OCI-LY1 (cell line): ENCODE data around the gene PMM1.
"Not testable (repeated sequence)": the region's sequence is repeated elsewhere in the genome, so short reads cannot be mapped to it uniquely, and the experiment has no call there.

Experiments
- H2AFZ ChIP-seq: fragments of 200-600 bp; sonication (generic), shearing (Covaris generic); 2 replicates; pipeline ENCODE4 v1.6.0; 2014; ENCODE audit warnings: antibody characterized with exemption, mild to moderate bottlenecking, low read length
- H3F3A ChIP-seq: fragments of 200-600 bp; sonication (generic), shearing (Covaris generic); 2 replicates; pipeline ENCODE4 v1.6.0; 2014; ENCODE audit warnings: mild to moderate bottlenecking, antibody characterized with exemption, low read length, moderate library complexity; ENCODE audit not compliant: insufficient read depth
- H3K27ac ChIP-seq: fragments of 200-600 bp; sonication (generic); 2 replicates; pipeline ENCODE4 v1.5.1; 2014; ENCODE audit warnings: low read length, mixed run types, mild to moderate bottlenecking, low read depth; ENCODE audit not compliant: poor library complexity, severe bottlenecking
- H3K27me3 ChIP-seq: fragments of 200-600 bp; sonication (generic); 2 replicates; pipeline ENCODE4 v1.6.0; 2014; ENCODE audit warnings: antibody characterized with exemption, mild to moderate bottlenecking, low read length, moderate library complexity; ENCODE audit not compliant: insufficient read depth
- H3K36me3 ChIP-seq: fragments of 200-600 bp; sonication (generic); 2 replicates; pipeline ENCODE4 v1.6.1; 2014; ENCODE audit warnings: mild to moderate bottlenecking, antibody characterized with exemption, low read length, moderate library complexity, mixed read lengths; ENCODE audit not compliant: insufficient read depth
- H3K4me1 ChIP-seq: fragments of 200-600 bp; sonication (generic); 2 replicates; pipeline ENCODE4 v1.5.1; 2014; ENCODE audit warnings: mild to moderate bottlenecking, low read length, moderate library complexity; ENCODE audit not compliant: insufficient read depth, severe bottlenecking
- H3K4me2 ChIP-seq: fragments of 200-600 bp; sonication (generic), shearing (Covaris generic); 2 replicates; pipeline ENCODE4 v1.6.1; 2014; ENCODE audit warnings: low read length
- H3K4me3 ChIP-seq: fragments of 200-600 bp; sonication (generic); 2 replicates; pipeline ENCODE4 v1.5.1; 2014; ENCODE audit warnings: low read length, low read depth, mild to moderate bottlenecking, mixed read lengths; ENCODE audit not compliant: poor library complexity, severe bottlenecking
- H3K79me2 ChIP-seq: fragments of 200-600 bp; shearing (Covaris generic); 2 replicates; pipeline ENCODE4 v1.6.1; 2016; ENCODE audit warnings: mixed run types, low read length, mixed read lengths; ENCODE audit not compliant: insufficient read depth
- H3K9ac ChIP-seq: fragments of 200-600 bp; sonication (generic), shearing (Covaris generic); 2 replicates; pipeline ENCODE4 v1.6.1; 2014; ENCODE audit warnings: mild to moderate bottlenecking, low read length, mixed read lengths
- H3K9me2 ChIP-seq: fragments of 200-600 bp; sonication (generic), shearing (Covaris generic); 2 replicates; pipeline ENCODE4 v1.6.1; 2014; ENCODE audit warnings: low read depth, mild to moderate bottlenecking, low read length, mixed read lengths
- H3K9me3 ChIP-seq: fragments of 200-600 bp; shearing (Covaris generic); 2 replicates; pipeline ENCODE4 v1.6.1; 2014; ENCODE audit warnings: low read length, mixed read lengths
- H4K20me1 ChIP-seq: fragments of 200-600 bp; sonication (generic), shearing (Covaris generic); 2 replicates; pipeline ENCODE4 v1.6.0; 2016; ENCODE audit warnings: mild to moderate bottlenecking, low read length; ENCODE audit not compliant: insufficient read depth
- EZH2 ChIP-seq: fragments of 200-600 bp; sonication (generic), shearing (Covaris generic); IDR thresholded peaks from 2 replicates; pipeline ENCODE4 v1.8.0; 2017; ENCODE audit warnings: borderline replicate concordance, mixed run types, mild to moderate bottlenecking, antibody characterized with exemption, low read length, moderate library complexity, mixed read lengths
- TF ChIP-seq, protein P1 (sequence below): fragments of 200-600 bp; sonication (generic), shearing (Covaris generic); IDR thresholded peaks from 2 replicates; pipeline ENCODE4 v1.5.1; 2017; ENCODE audit warnings: mild to moderate bottlenecking, antibody characterized with exemption, low read length, moderate library complexity, mixed read lengths

Gene PMM1

GRCh38 chr22:41575533-41575932 is 14.1 kb downstream of the PMM1 start:
- H3K4me1 ChIP-seq: no peaks in the 10 kb centered on the region
- no peaks in the 10 kb centered on the region for H3K79me2 ChIP-seq
- H3K36me3 ChIP-seq: peaks cover 9% of the 10 kb centered on the region; the same call in 1 of the 2 replicates
- H3K9me3 ChIP-seq: no peaks in the 10 kb centered on the region
- H2AFZ ChIP-seq: no peak overlapping the region
- H3F3A ChIP-seq: no peaks in the 10 kb centered on the region
- H4K20me1 ChIP-seq: no peaks in the 10 kb centered on the region
- TF ChIP-seq, protein P1, sequence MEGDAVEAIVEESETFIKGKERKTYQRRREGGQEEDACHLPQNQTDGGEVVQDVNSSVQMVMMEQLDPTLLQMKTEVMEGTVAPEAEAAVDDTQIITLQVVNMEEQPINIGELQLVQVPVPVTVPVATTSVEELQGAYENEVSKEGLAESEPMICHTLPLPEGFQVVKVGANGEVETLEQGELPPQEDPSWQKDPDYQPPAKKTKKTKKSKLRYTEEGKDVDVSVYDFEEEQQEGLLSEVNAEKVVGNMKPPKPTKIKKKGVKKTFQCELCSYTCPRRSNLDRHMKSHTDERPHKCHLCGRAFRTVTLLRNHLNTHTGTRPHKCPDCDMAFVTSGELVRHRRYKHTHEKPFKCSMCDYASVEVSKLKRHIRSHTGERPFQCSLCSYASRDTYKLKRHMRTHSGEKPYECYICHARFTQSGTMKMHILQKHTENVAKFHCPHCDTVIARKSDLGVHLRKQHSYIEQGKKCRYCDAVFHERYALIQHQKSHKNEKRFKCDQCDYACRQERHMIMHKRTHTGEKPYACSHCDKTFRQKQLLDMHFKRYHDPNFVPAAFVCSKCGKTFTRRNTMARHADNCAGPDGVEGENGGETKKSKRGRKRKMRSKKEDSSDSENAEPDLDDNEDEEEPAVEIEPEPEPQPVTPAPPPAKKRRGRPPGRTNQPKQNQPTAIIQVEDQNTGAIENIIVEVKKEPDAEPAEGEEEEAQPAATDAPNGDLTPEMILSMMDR: no peak
- TF ChIP-seq EZH2: no peak
- H3K4me3 ChIP-seq: no peak overlapping the region
- H3K27ac ChIP-seq: no peak overlapping the region
- H3K9me2 ChIP-seq: no peaks in the 10 kb centered on the region
- no peaks in the 10 kb centered on the region for H3K27me3 ChIP-seq
- no peak overlapping the region for H3K4me2 ChIP-seq
- H3K9ac ChIP-seq: no peak overlapping the region

GRCh38 chr22:41574847-41575381 is 14.7 kb downstream of the PMM1 start:
- no peak overlapping the region for H3K4me2 ChIP-seq
- no peaks in the 10 kb centered on the region for H3K27me3 ChIP-seq
- no peak overlapping the region for H3K4me3 ChIP-seq
- no peaks in the 10 kb centered on the region for H3K9me3 ChIP-seq
- no peaks in the 10 kb centered on the region for H3F3A ChIP-seq
- H3K9ac ChIP-seq: no peak overlapping the region
- no peaks in the 10 kb centered on the region for H3K79me2 ChIP-seq
- H3K4me1 ChIP-seq: no peaks in the 10 kb centered on the region
- no peak overlapping the region for H2AFZ ChIP-seq
- H3K36me3 ChIP-seq: peaks cover 9% of the 10 kb centered on the region; the same call in 1 of the 2 replicates
- no peak for TF ChIP-seq EZH2
- TF ChIP-seq, protein P1: no peak
- H3K27ac ChIP-seq: no peak overlapping the region
- H3K9me2 ChIP-seq: no peaks in the 10 kb centered on the region
- H4K20me1 ChIP-seq: no peaks in the 10 kb centered on the region

DNA sequence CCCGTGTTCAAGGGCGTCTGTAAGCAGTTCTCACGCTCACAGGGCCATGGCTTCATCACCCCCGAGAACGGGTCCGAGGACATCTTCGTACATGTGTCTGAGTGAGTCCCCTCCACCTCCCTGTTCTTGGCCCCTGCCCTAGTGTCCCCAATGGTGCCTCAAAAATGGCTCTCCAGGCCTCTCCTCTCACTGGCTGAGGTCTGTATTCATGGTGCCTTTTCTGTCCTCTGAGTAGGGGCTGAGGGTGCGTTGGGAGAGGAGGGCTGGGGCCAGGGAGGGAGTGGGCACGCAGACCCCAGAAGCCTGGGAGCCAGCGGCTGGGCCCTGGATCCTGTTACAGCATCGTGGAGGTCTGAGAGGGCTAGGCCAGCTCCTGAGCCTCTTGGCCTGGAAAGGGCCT is 16.0 kb downstream of the PMM1 start:
- H3K27me3 ChIP-seq: no peaks in the 10 kb centered on the region
- no peaks in the 10 kb centered on the region for H3K4me1 ChIP-seq
- no peak for TF ChIP-seq EZH2
- TF ChIP-seq, protein P1: no peak
- no peak overlapping the region for H3K27ac ChIP-seq
- H3K36me3 ChIP-seq: peaks cover 9% of the 10 kb centered on the region; the same call in 1 of the 2 replicates
- H3K9me2 ChIP-seq: no peaks in the 10 kb centered on the region
- no peak overlapping the region for H3K4me2 ChIP-seq
- H3K9ac ChIP-seq: no peak overlapping the region
- no peaks in the 10 kb centered on the region for H3F3A ChIP-seq
- H3K4me3 ChIP-seq: no peak overlapping the region
- no peaks in the 10 kb centered on the region for H4K20me1 ChIP-seq
- H3K79me2 ChIP-seq: no peaks in the 10 kb centered on the region
- H3K9me3 ChIP-seq: no peaks in the 10 kb centered on the region
- H2AFZ ChIP-seq: no peak overlapping the region

- H3K4me3 ChIP-seq, H2AFZ ChIP-seq, H3K36me3 ChIP-seq, H3K27me3 ChIP-seq, H3K27ac ChIP-seq, H3K4me2 ChIP-seq, H3K9me3 ChIP-seq, H3K4me1 ChIP-seq, H3K9ac ChIP-seq, H4K20me1 ChIP-seq, H3F3A ChIP-seq, H3K79me2 ChIP-seq, H3K9me2 ChIP-seq: not testable (repeated sequence)
Observed at GRCh38 chr22:41572305-41572704, 17.3 kb downstream of the PMM1 start.
